CD14-positive monocyte (primary cell): ENCODE results near the gene MPV17L. TPM values are rescaled to one million over a fixed set of nuclear protein-coding genes. Genes with fewer than 3 reads are reported as not detected.
"Not testable (repeated sequence)": the region's sequence is repeated elsewhere in the genome, so short reads cannot be mapped to it uniquely, and the experiment has no call there.

Source experiments
- DNase-seq, 3 donors: peaks; one replicate each; pipeline ENCODE4 v3.0.0-alpha.2; 2011 to 2022
- H2AFZ ChIP-seq: 2 replicates; pipeline ENCODE4 v1.6.0; 2012; ENCODE audit warnings: mild to moderate bottlenecking, low read depth, low read length, inconsistent platforms; ENCODE audit not compliant: insufficient read depth, poor library complexity, severe bottlenecking
- H3K27ac ChIP-seq, 2 donors: 1 replicate in 1 of 2; 2 replicates in 1 of 2; pipeline ENCODE4 v1.5.1; 2012 to 2013; ENCODE audit warnings: low read length in 2 of 2, control low read depth in 1 of 2, inconsistent platforms in 1 of 2, low read depth in 1 of 2, mild to moderate bottlenecking in 1 of 2
- H3K27me3 ChIP-seq, 2 donors: one replicate each; pipeline versions ENCODE4 v1.6.0 to v1.6.1; 2011 to 2013; ENCODE audit warnings: low read length in 2 of 2; ENCODE audit not compliant: control insufficient read depth in 2 of 2, insufficient read depth in 2 of 2
- H3K36me3 ChIP-seq, 2 donors: replicated peaks in 1 of 2; 1 replicate in 1 of 2; 2 replicates in 1 of 2; pipeline versions ENCODE4 v1.5.1 to v1.6.1; 2012 to 2013; ENCODE audit warnings: low read length in 2 of 2, control low read depth in 1 of 2, inconsistent platforms in 1 of 2, mild to moderate bottlenecking in 1 of 2; ENCODE audit not compliant: insufficient read depth in 2 of 2, control insufficient read depth in 1 of 2
- H3K4me1 ChIP-seq, 2 donors: 1 replicate in 1 of 2; 2 replicates in 1 of 2; pipeline versions ENCODE4 v1.5.1 to v1.6.1; 2012 to 2013; ENCODE audit warnings: low read length in 2 of 2, control low read depth in 1 of 2, inconsistent platforms in 1 of 2, mild to moderate bottlenecking in 1 of 2, moderate library complexity in 1 of 2; ENCODE audit not compliant: insufficient read depth in 2 of 2, control insufficient read depth in 1 of 2
- H3K4me2 ChIP-seq: replicated peaks from 2 replicates; pipeline ENCODE3; 2012; ENCODE audit warnings: low read length, moderate library complexity, mild to moderate bottlenecking; ENCODE audit not compliant: poor library complexity, severe bottlenecking; ENCODE audit errors: extremely low read depth
- H3K4me3 ChIP-seq, 3 experiments: fragments of 200-600 bp in 1 of 3; sonication (generic) in 1 of 3; replicated peaks in 1 of 3; 1 replicate in 2 of 3; 2 replicates in 1 of 3; pipeline ENCODE4 v1.5.1; 2011 to 2013; ENCODE audit warnings: low read length in 3 of 3, mild to moderate bottlenecking in 3 of 3, control low read depth in 2 of 3, low read depth in 2 of 3, inconsistent platforms in 1 of 3, moderate library complexity in 1 of 3
- H3K79me2 ChIP-seq: 2 replicates; pipeline ENCODE4 v1.6.0; 2012; ENCODE audit warnings: mild to moderate bottlenecking, control low read depth, inconsistent platforms, low read length, moderate library complexity; ENCODE audit not compliant: insufficient read depth
- H3K9ac ChIP-seq: 2 replicates; pipeline ENCODE4 v1.6.0; 2017; ENCODE audit warnings: low read length, mild to moderate bottlenecking; ENCODE audit not compliant: insufficient read depth, poor library complexity, severe bottlenecking
- H3K9me3 ChIP-seq, 2 donors: replicated peaks in 1 of 2; 1 replicate in 1 of 2; 2 replicates in 1 of 2; pipeline versions ENCODE4 v1.5.1 to v1.6.1; 2012 to 2013; ENCODE audit warnings: low read length in 2 of 2, control low read depth in 1 of 2; ENCODE audit not compliant: control insufficient read depth in 1 of 2, insufficient read depth in 1 of 2
- H4K20me1 ChIP-seq: 2 replicates; pipeline ENCODE4 v1.6.0; 2012; ENCODE audit warnings: mild to moderate bottlenecking, low read length, control low read depth, moderate library complexity; ENCODE audit not compliant: insufficient read depth
- H3K27ac Mint-ChIP-seq, 7 donors: one replicate each; pipeline ENCODE4 v1.8.0; 2020; ENCODE audit warnings: mild to moderate bottlenecking in 7 of 7, mixed read lengths in 7 of 7, moderate library complexity in 6 of 7, inconsistent platforms in 2 of 7
- H3K27me3 Mint-ChIP-seq, 3 donors: one replicate each; pipeline ENCODE4 v1.8.0; 2021 to 2022; ENCODE audit warnings: low read depth in 3 of 3, mild to moderate bottlenecking in 3 of 3, mixed read lengths in 3 of 3, moderate library complexity in 3 of 3, inconsistent platforms in 1 of 3
- H3K36me3 Mint-ChIP-seq, 2 donors: one replicate each; pipeline ENCODE4 v1.8.0; 2020; ENCODE audit warnings: mixed read lengths in 2 of 2, inconsistent platforms in 1 of 2, mild to moderate bottlenecking in 1 of 2
- H3K4me1 Mint-ChIP-seq: one replicate; pipeline ENCODE4 v1.8.0; 2020; ENCODE audit warnings: mild to moderate bottlenecking, mixed read lengths
- H3K4me3 Mint-ChIP-seq, 2 donors: one replicate each; pipeline ENCODE4 v1.8.0; 2020; ENCODE audit warnings: mild to moderate bottlenecking in 2 of 2, mixed read lengths in 2 of 2, moderate library complexity in 1 of 2
- H3K9me3 Mint-ChIP-seq, 7 donors: one replicate each; pipeline ENCODE4 v1.8.0; 2020 to 2022; ENCODE audit warnings: mixed read lengths in 7 of 7, mild to moderate bottlenecking in 6 of 7, moderate library complexity in 6 of 7, inconsistent platforms in 2 of 7
- WGBS: methylation state at CpG from one replicate; pipeline ENCODE4 v1.1.5; 2013; ENCODE audit warnings: missing lambda C conversion rate; ENCODE audit not compliant: insufficient coverage; 5-methylcytosine and 5-hydroxymethylcytosine counted together
- intact Hi-C, 2 donors: fragments of 100-400 bp; cut with micrococcal nuclease; formaldehyde crosslinking; loops; one replicate each; pipeline versions ENCODE4 v1.15.0 to v1.15.1; 2023
- polyA plus RNA-seq, 3 donors: library from polyadenylated mRNA; depleted of rRNA in 1 of 3; unstranded in 2 of 3; stranded (reverse) in 1 of 3; fragments of 300-500 nt in 2 of 3; fragments of >200 nt in 1 of 3; fragmentation: Illumina TruSeq in 2 of 3; gene quantifications; 1 replicate in 2 of 3; 2 replicates in 1 of 3; pipeline ENCODE4 v1.2.3, GENCODE V29; 2012 to 2021
- TF ChIP-seq, protein P1 (sequence below): fragments of 200-600 bp; IDR thresholded peaks from one replicate; pipeline ENCODE4 v1.8.0; 2022; ENCODE audit warnings: antibody characterized with exemption, mild to moderate bottlenecking

Gene MPV17L
- polyA plus RNA-seq, 3 donors, result 0.13 to 0.58 TPM; not detected in 1

DNA sequence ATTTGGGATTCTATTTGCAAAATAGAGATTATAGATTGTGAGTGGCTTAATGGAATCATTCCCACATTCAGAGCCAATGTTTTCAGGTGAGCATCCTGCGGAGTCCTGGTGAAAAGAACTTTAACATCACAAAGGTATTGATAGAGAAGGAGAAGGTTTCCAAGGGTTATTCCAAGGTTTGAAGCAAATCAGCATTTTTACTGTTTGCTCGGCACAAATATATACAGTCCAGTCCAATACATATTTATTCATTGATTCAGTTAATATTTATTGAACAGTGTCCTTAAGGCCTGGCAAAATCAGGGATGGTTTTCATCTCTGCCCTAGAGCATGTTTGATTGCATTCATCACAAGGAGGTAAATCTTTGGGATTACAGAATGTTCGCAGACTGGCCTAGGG is 6.4 kb downstream of the MPV17L start:
- no peaks in the 10 kb centered on the region for H3K36me3 Mint-ChIP-seq
- H3K79me2 ChIP-seq, result no peaks in the 10 kb centered on the region
- no peaks in the 10 kb centered on the region for H3K27me3 ChIP-seq
- H3K27me3 Mint-ChIP-seq, result peaks cover 0 to 3% (median 0%) of the 10 kb centered on the region in 3 donors
- H3K4me2 ChIP-seq, result no peak overlapping the region
- H3K4me3 Mint-ChIP-seq, result no peak overlapping the region
- H3K4me3 ChIP-seq, result no peak overlapping the region
- no peaks in the 10 kb centered on the region for H3K9me3 ChIP-seq
- H4K20me1 ChIP-seq, result no peaks in the 10 kb centered on the region
- H3K4me1 Mint-ChIP-seq, result peaks cover 32% of the 10 kb centered on the region
- peak overlapping the region in 2 of 7 donors; percentile 15 to 79 for H3K27ac Mint-ChIP-seq
- intact Hi-C loops, result no loop called here
- no CpG with 5 or more reads among the region's 3 CpGs for WGBS
- TF ChIP-seq, protein P1, sequence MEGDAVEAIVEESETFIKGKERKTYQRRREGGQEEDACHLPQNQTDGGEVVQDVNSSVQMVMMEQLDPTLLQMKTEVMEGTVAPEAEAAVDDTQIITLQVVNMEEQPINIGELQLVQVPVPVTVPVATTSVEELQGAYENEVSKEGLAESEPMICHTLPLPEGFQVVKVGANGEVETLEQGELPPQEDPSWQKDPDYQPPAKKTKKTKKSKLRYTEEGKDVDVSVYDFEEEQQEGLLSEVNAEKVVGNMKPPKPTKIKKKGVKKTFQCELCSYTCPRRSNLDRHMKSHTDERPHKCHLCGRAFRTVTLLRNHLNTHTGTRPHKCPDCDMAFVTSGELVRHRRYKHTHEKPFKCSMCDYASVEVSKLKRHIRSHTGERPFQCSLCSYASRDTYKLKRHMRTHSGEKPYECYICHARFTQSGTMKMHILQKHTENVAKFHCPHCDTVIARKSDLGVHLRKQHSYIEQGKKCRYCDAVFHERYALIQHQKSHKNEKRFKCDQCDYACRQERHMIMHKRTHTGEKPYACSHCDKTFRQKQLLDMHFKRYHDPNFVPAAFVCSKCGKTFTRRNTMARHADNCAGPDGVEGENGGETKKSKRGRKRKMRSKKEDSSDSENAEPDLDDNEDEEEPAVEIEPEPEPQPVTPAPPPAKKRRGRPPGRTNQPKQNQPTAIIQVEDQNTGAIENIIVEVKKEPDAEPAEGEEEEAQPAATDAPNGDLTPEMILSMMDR, result no peak
- H3K9ac ChIP-seq, result no peak overlapping the region
- no peak for DNase-seq
- H2AFZ ChIP-seq, result no peak overlapping the region
- no peaks in the 10 kb centered on the region for H3K36me3 ChIP-seq
- no peak overlapping the region for H3K27ac ChIP-seq
- H3K4me1 ChIP-seq, result peaks cover 10 to 21% of the 10 kb centered on the region in 2 donors
- peaks cover 0 to 2% (median 0%) of the 10 kb centered on the region in 7 donors for H3K9me3 Mint-ChIP-seq

- Mint-ChIP-seq H3K27ac (peak overlapping the region; percentile 74 to 98 (median 87)), H3K9me3 (peaks cover 0 to 2% (median 0%) of the 10 kb centered on the region in 7 donors), H3K27me3 (peaks cover 0 to 3% (median 0%) of the 10 kb centered on the region in 3 donors), H3K36me3 (no peaks in the 10 kb centered on the region), H3K4me1 (peaks cover 30% of the 10 kb centered on the region), H3K4me3 (peak overlapping the region; percentile 20 to 69)
- H3K9me3 ChIP-seq, result no peaks in the 10 kb centered on the region
- peaks cover 10 to 21% of the 10 kb centered on the region in 2 donors for H3K4me1 ChIP-seq
- intact Hi-C loops, result no loop called here
- DNase-seq, result peak in 2 of 3 donors; percentile 21 to 61
- no peaks in the 10 kb centered on the region for H3K36me3 ChIP-seq
- no peak overlapping the region for H3K9ac ChIP-seq
- TF ChIP-seq, protein P1, result no peak
- H3K4me3 ChIP-seq, result no peak overlapping the region
- H4K20me1 ChIP-seq, result no peaks in the 10 kb centered on the region
- peak overlapping the region in 1 of 2 donors; percentile 40 for H3K27ac ChIP-seq
- no peak overlapping the region for H3K4me2 ChIP-seq
- 63% methylated on average over 3 of the region's 9 CpGs for WGBS
- no peaks in the 10 kb centered on the region for H3K79me2 ChIP-seq
- no peaks in the 10 kb centered on the region for H3K27me3 ChIP-seq
- no peak overlapping the region for H2AFZ ChIP-seq
Measured at GRCh38 chr16:15403392-15403995, 7.9 kb downstream of the MPV17L start.

- Mint-ChIP-seq H3K27ac (peak overlapping the region; percentile 74 to 98 (median 87)), H3K4me1 (peaks cover 30% of the 10 kb centered on the region)
- H3K4me1 ChIP-seq, result peaks cover 10 to 21% of the 10 kb centered on the region in 2 donors
- H3K36me3 ChIP-seq, H3K9ac ChIP-seq, H3K9me3 ChIP-seq, H3K36me3 Mint-ChIP-seq, H3K4me2 ChIP-seq, H3K4me3 Mint-ChIP-seq, H3K79me2 ChIP-seq, H2AFZ ChIP-seq, H3K27me3 ChIP-seq, intact Hi-C loops, H3K27me3 Mint-ChIP-seq, H3K9me3 Mint-ChIP-seq, H3K4me3 ChIP-seq, H4K20me1 ChIP-seq: not testable (repeated sequence)
- WGBS, result 40% methylated on average over 3 of the region's 3 CpGs
- peak in 2 of 3 donors; percentile 8 to 35 for DNase-seq
- H3K27ac ChIP-seq, result peak overlapping the region in 1 of 2 donors; percentile 40
Measured at GRCh38 chr16:15404091-15404490, 8.5 kb downstream of the MPV17L start.
